IMR-90 (cell line): ENCODE measurements around the gene CEP68. TPM values are rescaled to one million over a fixed set of nuclear protein-coding genes. Genes with fewer than 3 reads are reported as not detected.

Experiments used
- ATAC-seq: fragments of 200-7000 bp; cut with Tn5 transposase; 2 replicates; pipeline ENCODE4 v1.9.1; 2020; ENCODE audit warnings: low read depth, mild to moderate bottlenecking, moderate library complexity
- BruUV-seq: library from RNA; stranded (reverse); fragments of 400-500 nt; replicated peaks from 2 replicates; lab custom pipeline; 2021; lab: Mats Ljungman, UMichigan
- CTCF ChIA-PET: fragments of 300-600 bp; formaldehyde crosslinking; extraction: SDS; loops from one replicate; lab custom pipeline; 2021; ENCODE audit warnings: antibody characterized with exemption; lab: Yijun Ruan, JAX
- POLR2A ChIA-PET: fragments of 300-600 bp; sonication (Branson Sonifier 250); formaldehyde crosslinking; loops from one replicate; lab custom pipeline; 2022; ENCODE audit warnings: antibody characterized with exemption; ENCODE audit not compliant: unreplicated experiment; lab: Charles Lee
- DNase-seq: peaks from one replicate; pipeline ENCODE4 v3.0.0; 2013
- H2AFZ ChIP-seq: replicated peaks from 2 replicates; pipeline ENCODE3; 2013; ENCODE audit warnings: low read length, mild to moderate bottlenecking; ENCODE audit not compliant: poor library complexity
- H2AK5ac ChIP-seq: 2 replicates; pipeline ENCODE4 v1.6.1; 2013; ENCODE audit warnings: low read depth, low read length, inconsistent platforms
- H2AK9ac ChIP-seq: replicated peaks from 2 replicates; pipeline ENCODE3; 2013; ENCODE audit warnings: mild to moderate bottlenecking, low read depth, low read length, moderate library complexity; ENCODE audit not compliant: poor library complexity
- H2BK120ac ChIP-seq: 2 replicates; pipeline ENCODE4 v1.6.1; 2013; ENCODE audit warnings: low read depth, low read length, inconsistent platforms
- H2BK15ac ChIP-seq: 3 replicates; pipeline ENCODE4 v1.6.1; 2013; ENCODE audit warnings: low read depth, low read length, inconsistent platforms
- H2BK20ac ChIP-seq: 2 replicates; pipeline ENCODE4 v1.6.1; 2013; ENCODE audit warnings: low read depth, mild to moderate bottlenecking, inconsistent platforms, low read length, moderate library complexity
- H2BK5ac ChIP-seq: 2 replicates; pipeline ENCODE4 v1.6.1; 2013; ENCODE audit warnings: mild to moderate bottlenecking, low read depth, low read length, inconsistent platforms; ENCODE audit not compliant: poor library complexity, severe bottlenecking
- H3K14ac ChIP-seq: replicated peaks from 2 replicates; pipeline ENCODE4 v1.6.1; 2013; ENCODE audit warnings: low read depth, low read length, inconsistent platforms
- H3K18ac ChIP-seq: 2 replicates; pipeline ENCODE4 v1.6.1; 2013; ENCODE audit warnings: low read depth, low read length, control low read depth
- H3K23ac ChIP-seq: 2 replicates; pipeline ENCODE4 v1.6.1; 2013; ENCODE audit warnings: low read depth, low read length, inconsistent platforms
- H3K27ac ChIP-seq: 2 replicates; pipeline ENCODE4 v1.5.1; 2013; ENCODE audit warnings: mild to moderate bottlenecking, control low read depth, low read length; ENCODE audit not compliant: insufficient read depth
- H3K27me3 ChIP-seq: 2 replicates; pipeline ENCODE4 v1.6.1; 2013; ENCODE audit warnings: low read length; ENCODE audit not compliant: control insufficient read depth, insufficient read depth
- H3K36me3 ChIP-seq: 2 replicates; pipeline ENCODE4 v1.6.1; 2013; ENCODE audit warnings: low read length, mixed read lengths; ENCODE audit not compliant: control insufficient read depth, insufficient read depth
- H3K4ac ChIP-seq: 2 replicates; pipeline ENCODE4 v1.6.1; 2013; ENCODE audit warnings: low read depth, low read length, inconsistent platforms
- H3K4me1 ChIP-seq: 2 replicates; pipeline ENCODE4 v1.6.1; 2013; ENCODE audit warnings: low read length, mixed read lengths; ENCODE audit not compliant: control insufficient read depth, insufficient read depth
- H3K4me2 ChIP-seq: 2 replicates; pipeline ENCODE4 v1.6.1; 2013; ENCODE audit warnings: low read depth, mild to moderate bottlenecking, control low read depth, low read length, moderate library complexity
- H3K4me3 ChIP-seq: 2 replicates; pipeline ENCODE4 v1.5.1; 2013; ENCODE audit warnings: low read depth, mild to moderate bottlenecking, control low read depth, low read length, moderate library complexity; ENCODE audit not compliant: insufficient read depth
- H3K56ac ChIP-seq: 2 replicates; pipeline ENCODE4 v1.6.1; 2013; ENCODE audit warnings: low read length, inconsistent platforms; ENCODE audit not compliant: insufficient read depth; ENCODE audit errors: extremely low read depth
- H3K79me1 ChIP-seq, 2 experiments: 2 replicates each; pipeline ENCODE4 v1.6.1; 2013; ENCODE audit warnings: low read length in 2 of 2, inconsistent platforms in 1 of 2, low read depth in 1 of 2
- H3K9ac ChIP-seq: 2 replicates; pipeline ENCODE4 v1.6.1; 2013; ENCODE audit warnings: low read depth, low read length, control low read depth
- H3K9me1 ChIP-seq: 2 replicates; pipeline ENCODE4 v1.6.1; 2013; ENCODE audit warnings: low read length, inconsistent platforms; ENCODE audit not compliant: insufficient read depth
- H3K9me3 ChIP-seq: 2 replicates; pipeline ENCODE4 v1.6.1; 2013; ENCODE audit warnings: low read length; ENCODE audit not compliant: control insufficient read depth, insufficient read depth
- H4K20me1 ChIP-seq: 2 replicates; pipeline ENCODE4 v1.6.1; 2013; ENCODE audit warnings: low read length, inconsistent platforms; ENCODE audit not compliant: insufficient read depth
- H4K5ac ChIP-seq: 2 replicates; pipeline ENCODE4 v1.6.1; 2013; ENCODE audit warnings: mild to moderate bottlenecking, low read depth, low read length, control low read depth
- H4K8ac ChIP-seq, 2 experiments: 2 replicates each; pipeline ENCODE4 v1.6.1; 2013; ENCODE audit warnings: low read depth in 2 of 2, low read length in 2 of 2, control low read depth in 1 of 2, inconsistent platforms in 1 of 2
- H4K91ac ChIP-seq: 2 replicates; pipeline ENCODE4 v1.6.1; 2013; ENCODE audit warnings: low read depth, low read length, inconsistent platforms; ENCODE audit not compliant: insufficient read depth
- BHLHE40 ChIP-seq: fragments of 150-350 bp; IDR thresholded peaks from 2 replicates; pipeline ENCODE4 v1.6.1; 2016; ENCODE audit warnings: mild to moderate bottlenecking, low read depth, low read length
- MAFK ChIP-seq: IDR thresholded peaks from 2 replicates; pipeline ENCODE4 v1.6.1; 2012; ENCODE audit warnings: low read depth, low read length, improper control_type of control experiment
- WGBS, 2 experiments: methylation state at CpG; one replicate each; pipeline versions ENCODE4 v1.1.5 to v1.1.7; 2013; ENCODE audit warnings: missing lambda C conversion rate in 2 of 2; ENCODE audit not compliant: insufficient read length in 1 of 2; ENCODE audit errors: extremely low coverage in 2 of 2; 5-methylcytosine and 5-hydroxymethylcytosine counted together
- dilution Hi-C: fragments of 300-500 bp; cut with HindIII; formaldehyde crosslinking; loops from one replicate; pipeline ENCODE4 v1.14.3; 2018; ENCODE audit warnings: low sequenced_read_pairs; ENCODE audit not compliant: unreplicated experiment
- in situ Hi-C: fragments of 300-500 bp; cut with MboI; formaldehyde crosslinking; loops from 3 replicates; pipeline ENCODE4 v1.14.3; 2019; ENCODE audit warnings: low sequenced_read_pairs, inconsistent platforms, mixed read lengths
- intact Hi-C: fragments of 100-400 bp; cut with micrococcal nuclease; formaldehyde crosslinking; loops from 2 replicates; pipeline ENCODE4 v1.10.0; 2022
- polyA plus RNA-seq, 3 experiments: library from polyadenylated mRNA; depleted of rRNA; stranded (reverse); fragments of >200 nt; gene quantifications; 2 replicates each; pipeline ENCODE4 v1.2.3, GENCODE V29; 2012; ENCODE audit warnings: low replicate concordance in 1 of 3
- total RNA-seq: library from RNA; depleted of rRNA; stranded (reverse); fragments of >200 nt; gene quantifications from 2 replicates; pipeline ENCODE4 v1.2.3, GENCODE V29; 2012
- TF ChIP-seq, protein P1 (sequence below): fragments of 150-350 bp; IDR thresholded peaks from 2 replicates; pipeline ENCODE4 v1.6.1; 2017; ENCODE audit warnings: mild to moderate bottlenecking, antibody characterized with exemption, low read length, low read depth

Gene CEP68
- total and polyA plus RNA-seq, 2 of the 4 experiments (the other 2 are of a cell fraction), result 5.5 to 5.6 TPM

DNA sequence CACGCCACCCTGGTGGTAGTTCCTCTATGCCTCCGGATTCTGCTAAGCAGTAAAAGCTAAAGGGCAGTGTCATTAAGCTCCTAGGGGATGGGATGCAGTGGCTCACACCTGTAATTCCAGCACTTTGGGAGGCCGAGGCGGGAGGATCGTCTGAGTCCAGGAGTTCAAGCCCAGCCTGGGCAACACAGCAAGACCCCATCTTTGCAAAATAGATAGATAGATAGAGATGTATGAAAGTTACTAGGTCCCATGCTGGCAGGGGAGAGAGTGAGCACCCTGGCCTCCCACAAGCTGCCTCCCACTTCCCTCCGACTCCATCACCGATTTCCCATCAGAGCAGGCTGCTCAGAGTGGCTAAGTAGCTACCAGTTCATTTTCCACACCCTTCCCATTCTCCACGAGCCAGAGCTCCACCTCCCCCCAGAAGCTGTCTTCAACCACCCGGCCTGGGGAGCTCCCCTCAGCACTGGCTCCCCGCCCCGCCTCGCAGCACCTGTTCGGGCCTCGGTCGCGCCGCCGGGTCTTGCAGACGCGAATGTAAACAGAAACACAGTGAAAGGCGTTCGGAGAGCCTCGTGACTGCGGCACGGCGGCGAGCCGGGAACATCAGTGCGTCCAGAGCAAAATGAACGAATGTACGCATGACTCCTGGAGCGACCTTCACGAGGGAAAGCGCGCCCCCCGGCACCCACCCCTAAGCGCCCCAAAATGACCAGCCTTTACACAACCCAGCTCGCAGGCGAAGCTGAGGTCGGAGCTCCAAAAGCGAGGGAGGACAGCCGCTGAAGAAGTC, 598 bp upstream of the CEP68 start:
- H2AFZ ChIP-seq, result peak overlapping the region; percentile 98
- H3K9ac ChIP-seq, result 0 out of 2 replicates have a peak overlapping the region, but pooled peaks have one; percentile 19
- H2BK20ac ChIP-seq, result no peak overlapping the region
- in situ Hi-C loops, result loop anchor here (25.0 kb wide), 1 partner anchor 507 kb away; no protein-coding TSS in a partner anchor
- H2AK5ac ChIP-seq, result no peak overlapping the region
- TF ChIP-seq MAFK (no peak), BHLHE40 (0 out of 2 replicates have a peak, but pooled peaks have one; percentile 31)
- TF ChIP-seq, protein P1, sequence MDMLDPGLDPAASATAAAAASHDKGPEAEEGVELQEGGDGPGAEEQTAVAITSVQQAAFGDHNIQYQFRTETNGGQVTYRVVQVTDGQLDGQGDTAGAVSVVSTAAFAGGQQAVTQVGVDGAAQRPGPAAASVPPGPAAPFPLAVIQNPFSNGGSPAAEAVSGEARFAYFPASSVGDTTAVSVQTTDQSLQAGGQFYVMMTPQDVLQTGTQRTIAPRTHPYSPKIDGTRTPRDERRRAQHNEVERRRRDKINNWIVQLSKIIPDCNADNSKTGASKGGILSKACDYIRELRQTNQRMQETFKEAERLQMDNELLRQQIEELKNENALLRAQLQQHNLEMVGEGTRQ, result no peak
- H4K5ac ChIP-seq, result no peak overlapping the region
- H3K23ac ChIP-seq, result no peak overlapping the region
- no peaks in the 10 kb centered on the region for H3K9me3 ChIP-seq
- H2AK9ac ChIP-seq, result peak overlapping the region; percentile 94
- no peak overlapping the region for H4K91ac ChIP-seq
- H3K56ac ChIP-seq, result no peak overlapping the region
- H3K9me1 ChIP-seq, result no peaks in the 10 kb centered on the region
- no peak overlapping the region for H2BK5ac ChIP-seq
- peaks cover 13 to 31% of the 10 kb centered on the region in 2 experiments for H3K79me1 ChIP-seq
- no TSS peak for BruUV-seq
- no peak overlapping the region for H2BK15ac ChIP-seq
- H3K36me3 ChIP-seq, result no peaks in the 10 kb centered on the region
- ChIA-PET POLR2A (interaction anchor here (0.6 kb wide), 2 partner anchors 39 to 312 kb away, joined by 4 to 10 read pairs; no protein-coding TSS in a partner anchor), CTCF (interaction anchor here (0.8 to 2.3 kb wide), 6 partner anchors 9 to 166 kb away, joined by 3 to 7 read pairs (median 3); no protein-coding TSS in a partner anchor)
- no peak for DNase-seq
- H3K14ac ChIP-seq, result no peak overlapping the region
- peak overlapping the region; percentile 76 for H3K4me2 ChIP-seq
- no peaks in the 10 kb centered on the region for H3K27me3 ChIP-seq
- peak overlapping the region; percentile 63 for H3K4me3 ChIP-seq
- no peak overlapping the region for H3K18ac ChIP-seq
- peaks cover 2% of the 10 kb centered on the region; the same call in 1 of the 2 replicates for H3K4me1 ChIP-seq
- no peak overlapping the region for H3K27ac ChIP-seq
- dilution Hi-C loops, result no loop called here
- peaks cover 3% of the 10 kb centered on the region for H4K20me1 ChIP-seq
- no peak overlapping the region for H3K4ac ChIP-seq
- ATAC-seq, result peak; percentile 18
- WGBS, 2 experiments, result 9% methylated on average over 18 of the region's 42 CpGs; no CpG with 5 or more reads in 1 of the 2 experiments
- H2BK120ac ChIP-seq, result no peak overlapping the region
- H4K8ac ChIP-seq, result no peak overlapping the region
- intact Hi-C loops, result no loop called here
